ENCODE results near the gene CDKAL1.

Gene CDKAL1

GRCh38 chr6:20703049-20703448 is 168.8 kb downstream of the CDKAL1 start:
- DNase-seq (no peak), ATAC-seq (ENCODE audit: insufficient read depth, low read depth) (no peak)
- Histone ChIP-seq H3K27me3 (ENCODE audit: insufficient read depth, low read length, poor library complexity) (no peaks in the 10 kb centered on the region), H3K4me2 (ENCODE audit: insufficient read depth, low read length) (no peak overlapping the region), H3K36me3 (ENCODE audit: insufficient read depth, low read length) (no peaks in the 10 kb centered on the region), H2AFZ (ENCODE audit: low read depth, low read length) (no peak overlapping the region), H3K9ac (ENCODE audit: low read depth, low read length) (no peak overlapping the region), H3K79me2 (ENCODE audit: insufficient read depth, low read length) (peaks cover 20% of the 10 kb centered on the region), H3K9me3 (ENCODE audit: insufficient read depth, low read length, severe bottlenecking) (no peaks in the 10 kb centered on the region), H4K20me1 (ENCODE audit: insufficient read depth, low read length) (peaks cover 3% of the 10 kb centered on the region; the same call in 1 of the 2 replicates), H3K4me1 (ENCODE audit: insufficient read depth, low read length) (peaks cover 23% of the 10 kb centered on the region), H3K27ac (ENCODE audit: low read length) (no peak overlapping the region), H3K4me3 (ENCODE audit: low read depth in 1 of 2, low read length in 2 of 2) (no peak overlapping the region)
- no peak for TF ChIP-seq EZH2 (IDR thresholded peaks at IDR 0.05; ENCODE audit: borderline replicate concordance, low read depth, low read length, severe bottlenecking)
- TF ChIP-seq CTCF (IDR thresholded peaks at IDR 0.05; ENCODE audit: borderline replicate concordance, extremely low read depth, low read length, poor library complexity, severe bottlenecking) = no peak

GRCh38 chr6:20704325-20705025 is 170.2 kb downstream of the CDKAL1 start:
- Histone ChIP-seq H3K4me1 (ENCODE audit: insufficient read depth, low read length) (peaks cover 32% of the 10 kb centered on the region), H3K36me3 (ENCODE audit: insufficient read depth, low read length) (no peaks in the 10 kb centered on the region), H3K9ac (ENCODE audit: low read depth, low read length) (no peak overlapping the region), H3K27me3 (ENCODE audit: insufficient read depth, low read length, poor library complexity) (no peaks in the 10 kb centered on the region), H3K79me2 (ENCODE audit: insufficient read depth, low read length) (peaks cover 20% of the 10 kb centered on the region), H4K20me1 (ENCODE audit: insufficient read depth, low read length) (peaks cover 3% of the 10 kb centered on the region; the same call in 1 of the 2 replicates), H2AFZ (ENCODE audit: low read depth, low read length) (no peak overlapping the region), H3K4me2 (ENCODE audit: insufficient read depth, low read length) (no peak overlapping the region), H3K4me3 (ENCODE audit: low read depth in 1 of 2, low read length in 2 of 2) (no peak overlapping the region), H3K9me3 (ENCODE audit: insufficient read depth, low read length, severe bottlenecking) (no peaks in the 10 kb centered on the region), H3K27ac (ENCODE audit: low read length) (no peak overlapping the region)
- DNase-seq (no peak), ATAC-seq (ENCODE audit: insufficient read depth, low read depth) (no peak)
- TF ChIP-seq CTCF (IDR thresholded peaks at IDR 0.05; ENCODE audit: borderline replicate concordance, extremely low read depth, low read length, poor library complexity, severe bottlenecking) (no peak), EZH2 (IDR thresholded peaks at IDR 0.05; ENCODE audit: borderline replicate concordance, low read depth, low read length, severe bottlenecking) (no peak)

- H3K4me1 ChIP-seq (ENCODE audit: insufficient read depth, low read length) = peaks cover 35% of the 10 kb centered on the region
- H3K79me2 ChIP-seq (ENCODE audit: insufficient read depth, low read length) = peaks cover 20% of the 10 kb centered on the region
- H3K36me3 ChIP-seq (ENCODE audit: insufficient read depth, low read length) = no peaks in the 10 kb centered on the region
- TF ChIP-seq CTCF (IDR thresholded peaks at IDR 0.05; ENCODE audit: borderline replicate concordance, extremely low read depth, low read length, poor library complexity, severe bottlenecking) (no peak), EZH2 (IDR thresholded peaks at IDR 0.05; ENCODE audit: borderline replicate concordance, low read depth, low read length, severe bottlenecking) (no peak)
- no peaks in the 10 kb centered on the region for H3K27me3 ChIP-seq (ENCODE audit: insufficient read depth, low read length, poor library complexity)
- H3K9me3 ChIP-seq (ENCODE audit: insufficient read depth, low read length, severe bottlenecking) = no peaks in the 10 kb centered on the region
- no peak overlapping the region for H3K27ac ChIP-seq (ENCODE audit: low read length)
- H3K9ac ChIP-seq (ENCODE audit: low read depth, low read length) = no peak overlapping the region
- peaks cover 3% of the 10 kb centered on the region; the same call in 1 of the 2 replicates for H4K20me1 ChIP-seq (ENCODE audit: insufficient read depth, low read length)
- DNase-seq = no peak
- no peak overlapping the region for H2AFZ ChIP-seq (ENCODE audit: low read depth, low read length)
- ATAC-seq (ENCODE audit: insufficient read depth, low read depth) = no peak
- H3K4me3 ChIP-seq (ENCODE audit: low read depth in 1 of 2, low read length in 2 of 2) = no peak overlapping the region
- no peak overlapping the region for H3K4me2 ChIP-seq (ENCODE audit: insufficient read depth, low read length)
Observed at GRCh38 chr6:20705741-20706140, 171.5 kb downstream of the CDKAL1 start.

Measured in DND-41 (cell line).